Central memory CD4-positive, alpha-beta T cell (primary cell): Measurements from ENCODE around the gene FCGBP.
"Not testable (repeated sequence)": the region's sequence is repeated elsewhere in the genome, so short reads cannot be mapped to it uniquely, and the experiment has no call there.

Experiments
- DNase-seq: peaks from one replicate; pipeline ENCODE4 v3.0.0; 2022

FCGBP gene

DNA sequence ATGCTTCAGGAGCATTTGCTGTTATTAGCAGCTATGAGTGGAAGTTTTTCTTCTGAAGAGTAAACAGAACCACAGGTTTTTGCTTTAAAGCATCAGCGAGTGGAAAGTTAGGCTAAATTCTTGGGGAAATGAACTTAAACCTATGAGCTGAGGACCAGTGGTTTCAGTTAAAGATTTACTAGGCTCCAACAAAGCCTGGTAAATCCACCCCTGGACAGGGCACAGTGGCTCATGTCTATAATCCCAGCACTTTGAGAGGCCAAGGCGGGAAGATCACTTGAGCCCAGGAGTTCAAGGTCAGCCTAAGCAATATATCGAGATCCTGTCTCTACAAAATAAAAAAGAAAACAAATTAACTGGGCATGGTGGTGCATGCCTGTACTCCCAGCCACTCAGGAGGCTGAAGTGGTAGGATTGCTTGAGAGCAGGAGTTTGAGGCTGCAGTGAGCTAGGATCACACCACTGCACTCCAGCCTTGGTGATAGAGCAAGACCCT is 46.9 kb downstream of the FCGBP start:
- not testable (repeated sequence) for DNase-seq

DNA sequence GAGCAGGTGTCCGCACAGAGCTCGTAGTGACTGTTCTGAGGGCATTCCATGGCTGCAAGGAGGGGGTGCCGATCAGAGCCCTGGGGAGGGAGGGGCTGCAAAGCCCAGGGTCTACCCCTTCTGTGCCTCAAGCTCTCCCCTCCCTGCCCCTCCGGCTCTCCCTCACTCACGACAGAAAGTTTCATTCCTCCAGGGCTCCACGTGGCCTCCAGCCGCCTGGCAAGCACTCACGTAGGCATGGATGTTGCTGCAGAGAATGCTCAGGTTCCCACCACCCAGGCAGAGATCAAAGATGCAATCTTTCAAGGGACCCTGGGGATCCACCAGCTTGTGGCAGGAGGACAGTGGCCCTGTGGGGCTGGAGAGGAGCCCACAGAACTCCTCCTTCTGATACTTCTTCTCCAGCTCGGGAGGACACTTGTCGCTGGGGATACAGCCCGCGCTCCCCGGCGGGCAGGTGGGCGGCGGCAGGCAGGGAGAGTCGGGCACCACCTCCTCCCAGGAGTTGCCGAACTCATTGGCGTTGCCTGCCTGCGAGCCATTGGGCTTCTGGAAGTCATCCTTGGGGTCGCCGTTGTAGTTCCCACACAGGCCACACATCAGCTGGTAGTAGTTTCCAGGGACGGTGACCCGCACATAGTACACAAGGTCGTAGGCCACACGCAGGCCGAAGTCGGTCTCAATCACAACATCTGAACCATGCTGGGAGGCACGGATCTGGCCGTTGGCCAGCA is 48.4 kb downstream of the FCGBP start:
- DNase-seq, result not testable (repeated sequence)

DNA sequence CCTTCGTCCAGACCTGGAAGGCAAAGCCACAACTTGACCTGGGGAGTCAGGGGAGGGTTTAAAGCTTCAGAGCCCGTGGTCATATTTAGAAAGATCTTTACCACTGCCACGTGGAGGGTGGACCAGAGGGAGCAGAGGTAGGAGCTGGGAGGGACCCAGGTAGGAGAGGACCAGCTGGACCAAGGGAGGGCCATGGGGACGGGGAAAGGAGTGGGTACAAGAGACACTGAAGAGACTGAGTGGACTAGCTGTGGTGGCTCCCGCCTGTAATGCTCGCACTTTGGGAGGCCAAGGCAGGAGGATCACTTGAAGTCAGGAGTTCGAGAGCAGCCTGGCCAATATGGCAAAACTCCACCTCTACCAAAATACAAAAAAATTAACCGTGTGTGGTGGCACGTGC is 49.7 kb downstream of the FCGBP start:
- not testable (repeated sequence) for DNase-seq
